Ecto neural progenitor cell (in vitro differentiated cells): ENCODE measurements around the gene PLAAT2.
"Not testable (repeated sequence)": the region's sequence is repeated elsewhere in the genome, so short reads cannot be mapped to it uniquely, and the experiment has no call there.

ENCODE experiments used
- DNase-seq: peaks from one replicate; pipeline ENCODE4 v3.0.0-alpha.2; 2018; ENCODE audit warnings: low spot score

PLAAT2 gene

DNA sequence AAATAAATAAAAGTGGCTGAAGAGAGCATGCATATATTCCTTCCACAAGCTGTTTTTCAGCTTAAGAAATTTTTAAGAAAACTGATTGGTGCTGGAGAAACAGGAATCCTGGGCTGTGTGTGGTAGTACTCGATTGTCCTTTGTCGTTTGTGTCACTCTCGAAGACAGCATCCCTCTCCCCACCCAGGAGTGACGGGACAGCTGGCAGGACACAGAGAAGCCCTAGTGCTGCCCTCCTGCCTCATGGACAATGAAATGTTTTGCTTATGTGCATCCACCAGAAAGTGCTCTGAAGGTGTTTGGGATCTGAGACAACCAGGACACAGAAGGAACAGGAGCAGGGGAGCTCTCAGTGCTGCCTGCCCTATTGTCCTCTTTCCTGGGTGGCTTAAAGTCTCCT is 13.8 kb downstream of the PLAAT2 start:
- DNase-seq, result no peak

DNA sequence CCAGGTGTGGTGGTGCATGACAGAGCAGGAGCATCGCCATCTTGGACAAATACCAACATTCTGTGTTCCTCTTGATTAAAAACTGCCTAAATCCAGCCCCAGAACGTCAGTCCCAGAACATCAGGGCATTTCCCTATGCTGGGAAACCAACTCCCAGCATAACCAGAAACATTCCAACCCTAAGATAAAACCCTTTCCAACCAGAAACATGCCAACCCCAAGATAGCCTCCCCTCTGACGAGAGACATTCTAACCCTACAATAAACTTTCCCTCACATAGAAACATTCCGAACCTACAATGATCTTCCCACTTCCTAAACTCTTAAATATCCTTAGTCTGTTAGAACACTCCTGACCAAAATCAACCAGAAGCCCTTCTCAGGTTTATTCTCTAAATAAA is 15.0 kb downstream of the PLAAT2 start:
- no peak for DNase-seq

GRCh38 chr11:63547061-63547460 is 16.1 kb downstream of the PLAAT2 start:
- DNase-seq, result no peak

- DNase-seq, result no peak
These were observed 19.5 kb downstream of the PLAAT2 start for GRCh38 chr11:63543711-63544110.

- not testable (repeated sequence) for DNase-seq
These were observed 20.7 kb downstream of the PLAAT2 start for GRCh38 chr11:63542506-63542905.

GRCh38 chr11:63537293-63538101 is 25.7 kb downstream of the PLAAT2 start:
- no peak for DNase-seq

DNA sequence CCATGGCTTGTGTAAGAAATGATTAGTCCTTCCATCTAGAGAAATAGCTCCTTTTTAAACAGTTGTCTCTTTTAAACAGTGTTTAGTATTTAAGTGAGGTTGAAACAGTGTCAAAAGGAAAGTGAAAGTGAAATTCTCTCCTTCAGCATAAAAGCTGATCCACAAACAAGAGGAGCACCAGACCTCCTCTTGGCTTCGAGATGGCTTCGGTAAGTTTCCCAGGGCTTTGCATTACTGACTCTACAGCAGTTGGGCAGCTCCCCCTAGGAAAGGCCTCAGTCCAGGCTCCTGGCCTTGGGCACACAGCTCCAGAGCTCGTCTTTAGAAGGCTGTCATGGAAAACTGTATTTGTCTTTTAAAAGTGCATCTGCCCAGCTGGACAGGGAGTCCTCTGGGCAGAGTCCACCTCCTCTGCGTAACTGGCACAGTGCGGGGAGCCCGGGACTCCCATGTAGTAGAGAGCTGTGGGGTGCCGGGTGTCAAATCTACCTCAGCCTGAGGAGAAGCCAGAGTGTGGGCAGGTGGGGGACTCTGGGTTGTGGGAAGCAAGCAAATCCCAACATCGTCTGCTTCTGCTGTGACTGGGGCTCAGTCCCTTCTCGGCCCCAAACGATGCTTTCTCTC is 26.4 kb downstream of the PLAAT2 start, which contains the start of gene PLAAT4:
Gene PLAAT4, plus strand, starts transcription at position 140 of the 624 bp plus-strand sequence. Its CDS starts 61 bp downstream, at position 201.
- DNase-seq, result no peak

- DNase-seq, result no peak
These were observed 27.4 kb downstream of the PLAAT2 start for GRCh38 chr11:63535734-63536133.

GRCh38 chr11:63534895-63535461 is 28.2 kb downstream of the PLAAT2 start:
- no peak for DNase-seq

- no peak for DNase-seq
These were observed 29.1 kb downstream of the PLAAT2 start for GRCh38 chr11:63534076-63534475.

- DNase-seq, result no peak
These were observed 30.2 kb downstream of the PLAAT2 start for GRCh38 chr11:63532799-63533475.

DNA sequence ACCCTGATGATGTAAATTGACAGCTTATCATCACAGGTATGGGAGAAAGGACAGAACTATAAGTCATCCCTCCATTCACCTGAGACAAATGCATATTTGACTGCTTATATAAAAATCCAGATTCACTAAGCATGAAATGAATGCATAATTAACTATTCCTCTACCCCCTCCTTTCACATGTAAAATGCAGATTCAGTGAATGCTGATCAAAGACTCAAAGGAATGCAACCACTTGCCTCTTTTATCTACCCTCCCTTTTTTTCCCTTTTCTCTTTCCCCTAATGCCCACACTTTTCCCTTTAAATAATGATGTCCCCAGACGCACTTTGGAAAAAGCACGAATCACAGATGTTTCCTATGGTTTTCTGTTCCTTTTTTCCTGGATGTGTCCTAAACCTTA is 31.1 kb downstream of the PLAAT2 start:
- no peak for DNase-seq

- not testable (repeated sequence) for DNase-seq
These were observed 31.9 kb downstream of the PLAAT2 start for GRCh38 chr11:63531074-63531792.

- DNase-seq, result no peak
These were observed 33.2 kb downstream of the PLAAT2 start for GRCh38 chr11:63530021-63530420.

GRCh38 chr11:63529373-63529772 is 33.8 kb downstream of the PLAAT2 start:
- not testable (repeated sequence) for DNase-seq

GRCh38 chr11:63528729-63529278 is 34.4 kb downstream of the PLAAT2 start:
- DNase-seq, result not testable (repeated sequence)

GRCh38 chr11:63528156-63528555 is 35.0 kb downstream of the PLAAT2 start:
- DNase-seq, result not testable (repeated sequence)

- DNase-seq, result no peak
These were observed 35.5 kb downstream of the PLAAT2 start for GRCh38 chr11:63527667-63528066.

- DNase-seq, result no peak
These were observed 40.0 kb downstream of the PLAAT2 start for GRCh38 chr11:63523151-63523550.

- no peak for DNase-seq
These were observed 41.3 kb downstream of the PLAAT2 start for GRCh38 chr11:63521896-63522295.

DNA sequence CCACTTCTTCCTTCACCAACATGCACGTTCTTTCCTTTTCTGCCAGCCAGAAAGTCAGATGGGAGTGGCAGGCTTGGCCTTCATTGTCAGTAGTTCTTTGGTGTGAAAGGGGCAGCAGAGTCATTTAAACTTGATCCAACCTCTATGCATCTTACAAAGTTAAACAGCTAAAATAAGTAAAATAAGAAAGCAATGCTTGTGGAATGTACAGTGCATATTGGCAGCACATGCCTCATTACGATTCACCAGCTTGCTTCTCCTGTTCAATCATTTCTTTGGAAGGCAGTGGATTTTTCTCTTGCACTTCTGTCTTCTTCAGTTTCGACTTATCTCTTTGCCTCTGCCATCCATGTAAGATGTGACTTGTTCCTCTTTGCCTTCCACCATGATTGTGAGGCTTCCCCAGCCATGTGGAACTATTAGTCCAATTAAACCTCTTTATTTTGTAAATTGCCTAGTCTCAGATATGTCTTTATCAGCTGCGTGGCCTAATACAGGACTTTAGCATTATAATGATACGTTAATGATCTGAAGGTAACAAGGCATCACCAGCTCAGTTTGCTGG is 42.5 kb downstream of the PLAAT2 start:
- DNase-seq, result no peak
